Duodenal mucosa (tissue), 2 donors: ENCODE results near the gene ADRB2.

Source experiments
- H3K27ac ChIP-seq: one replicate; pipeline ENCODE4 v1.7.0; 2013; ENCODE audit warnings: low read depth, low read length
- H3K27me3 ChIP-seq, 2 donors: one replicate each; pipeline ENCODE4 v1.7.0; 2013; ENCODE audit warnings: low read length in 2 of 2, control low read depth in 1 of 2; ENCODE audit not compliant: insufficient read depth in 2 of 2, control insufficient read depth in 1 of 2
- H3K36me3 ChIP-seq, 2 donors: one replicate each; pipeline ENCODE4 v1.7.0; 2013; ENCODE audit warnings: low read length in 2 of 2, control low read depth in 1 of 2; ENCODE audit not compliant: insufficient read depth in 2 of 2, control insufficient read depth in 1 of 2
- H3K4me1 ChIP-seq, 2 donors: one replicate each; pipeline ENCODE4 v1.7.0; 2013; ENCODE audit warnings: low read length in 2 of 2, control low read depth in 1 of 2; ENCODE audit not compliant: insufficient read depth in 2 of 2, control insufficient read depth in 1 of 2
- H3K4me3 ChIP-seq, 2 donors: one replicate each; pipeline ENCODE4 v1.7.0; 2013; ENCODE audit warnings: low read length in 2 of 2, low read depth in 1 of 2
- H3K9ac ChIP-seq, 2 donors: one replicate each; pipeline ENCODE4 v1.7.0; 2013; ENCODE audit warnings: low read length in 2 of 2, low read depth in 1 of 2
- H3K9me3 ChIP-seq, 2 donors: one replicate each; pipeline ENCODE4 v1.7.0; 2013; ENCODE audit warnings: low read length in 2 of 2, control low read depth in 1 of 2; ENCODE audit not compliant: control insufficient read depth in 1 of 2

Gene ADRB2

DNA sequence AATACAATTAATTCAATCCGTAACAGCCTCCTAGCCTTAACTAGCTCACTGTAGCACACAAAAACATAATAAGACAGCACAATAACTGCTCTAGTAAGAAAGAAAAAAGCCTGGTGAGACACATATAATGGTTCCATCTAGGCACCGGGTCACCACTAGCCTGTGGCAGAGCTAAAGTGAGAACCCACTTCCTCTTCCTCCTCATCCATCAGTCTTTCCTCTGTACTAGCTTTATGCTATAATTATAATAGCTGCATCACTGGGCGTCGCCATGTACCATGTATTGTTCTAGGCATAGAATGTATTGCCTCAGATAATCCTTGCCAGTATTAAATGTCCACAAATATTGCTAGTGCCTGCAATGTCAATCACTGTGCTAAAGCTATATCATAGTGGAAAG is 23.1 kb downstream of the ADRB2 start:
- H3K9me3 ChIP-seq = no peaks in the 10 kb centered on the region
- no peak overlapping the region for H3K4me3 ChIP-seq
- H3K27ac ChIP-seq = no peak overlapping the region
- H3K9ac ChIP-seq = no peak overlapping the region
- H3K4me1 ChIP-seq = peaks cover 2 to 5% of the 10 kb centered on the region in 2 donors
- H3K36me3 ChIP-seq = no peaks in the 10 kb centered on the region
- H3K27me3 ChIP-seq = no peaks in the 10 kb centered on the region

DNA sequence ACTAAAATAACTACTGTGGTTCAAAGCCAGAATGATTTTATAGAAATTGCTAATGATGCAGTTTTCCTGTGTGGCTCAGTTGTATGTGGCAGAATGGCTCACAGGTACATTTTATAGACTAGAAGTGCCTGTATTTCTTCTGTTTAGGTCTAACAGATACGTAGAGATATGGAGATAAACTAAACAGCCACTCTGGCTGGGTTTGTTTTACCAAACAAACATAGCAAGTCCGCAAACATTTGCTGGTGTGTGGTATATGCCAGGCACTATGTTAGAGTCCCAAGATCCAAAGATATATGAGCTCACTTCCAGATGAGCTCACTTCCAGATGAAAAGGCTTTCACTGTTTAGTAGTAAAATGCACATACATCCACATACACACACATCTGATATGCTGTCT is 24.4 kb downstream of the ADRB2 start:
- H3K9ac ChIP-seq = no peak overlapping the region
- no peak overlapping the region for H3K4me3 ChIP-seq
- no peak overlapping the region for H3K27ac ChIP-seq
- H3K27me3 ChIP-seq = no peaks in the 10 kb centered on the region
- H3K9me3 ChIP-seq = no peaks in the 10 kb centered on the region
- H3K4me1 ChIP-seq = peaks cover 8 to 10% of the 10 kb centered on the region in 2 donors
- H3K36me3 ChIP-seq = no peaks in the 10 kb centered on the region

- H3K36me3 ChIP-seq = no peaks in the 10 kb centered on the region
- H3K27ac ChIP-seq = no peak overlapping the region
- H3K9ac ChIP-seq = no peak overlapping the region
- no peaks in the 10 kb centered on the region for H3K27me3 ChIP-seq
- H3K4me3 ChIP-seq = no peak overlapping the region
- peaks cover 10 to 11% of the 10 kb centered on the region in 2 donors for H3K4me1 ChIP-seq
- no peaks in the 10 kb centered on the region for H3K9me3 ChIP-seq
Measured at GRCh38 chr5:148853868-148854267, 27.5 kb downstream of the ADRB2 start.

DNA sequence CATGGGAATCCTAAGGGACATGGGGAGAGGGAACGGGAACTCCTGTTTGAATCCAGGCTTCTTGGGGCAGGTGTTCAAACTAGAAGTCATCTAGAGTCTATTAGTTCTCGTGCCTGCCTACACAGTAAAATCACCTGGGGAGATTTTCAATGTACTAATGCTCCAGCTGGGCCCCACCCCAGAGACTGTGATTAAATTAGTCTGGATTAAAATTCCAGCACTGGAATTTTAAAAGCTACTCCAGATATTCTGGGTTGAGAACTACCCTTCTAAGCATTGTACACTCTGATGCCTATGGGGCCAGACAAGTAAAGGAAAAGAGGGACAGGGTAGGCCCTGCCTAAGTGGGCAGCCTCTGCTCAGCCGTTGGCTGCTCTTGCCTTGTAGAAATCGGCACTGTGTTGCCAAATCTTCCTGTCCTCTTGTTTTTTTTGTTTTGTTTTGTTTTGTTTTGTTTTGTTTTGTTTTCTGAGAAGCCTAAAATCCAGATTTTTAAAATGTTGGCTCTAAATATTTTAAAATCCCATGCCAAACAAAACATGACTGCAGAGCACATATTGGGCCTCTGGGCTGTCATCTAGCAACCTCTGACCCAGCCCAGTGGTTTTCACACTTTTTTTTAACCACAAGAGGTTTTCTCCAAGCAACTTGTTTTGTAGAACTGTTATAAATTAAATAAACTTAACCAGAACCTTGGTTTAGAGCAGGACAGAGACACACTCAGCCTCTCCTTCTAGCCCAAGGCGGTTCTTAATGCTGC is 29.0 kb downstream of the ADRB2 start:
- H3K27me3 ChIP-seq = no peaks in the 10 kb centered on the region
- no peak overlapping the region for H3K9ac ChIP-seq
- no peak overlapping the region for H3K4me3 ChIP-seq
- H3K36me3 ChIP-seq = no peaks in the 10 kb centered on the region
- no peak overlapping the region for H3K27ac ChIP-seq
- H3K4me1 ChIP-seq = peaks cover 10 to 11% of the 10 kb centered on the region in 2 donors
- no peaks in the 10 kb centered on the region for H3K9me3 ChIP-seq

DNA sequence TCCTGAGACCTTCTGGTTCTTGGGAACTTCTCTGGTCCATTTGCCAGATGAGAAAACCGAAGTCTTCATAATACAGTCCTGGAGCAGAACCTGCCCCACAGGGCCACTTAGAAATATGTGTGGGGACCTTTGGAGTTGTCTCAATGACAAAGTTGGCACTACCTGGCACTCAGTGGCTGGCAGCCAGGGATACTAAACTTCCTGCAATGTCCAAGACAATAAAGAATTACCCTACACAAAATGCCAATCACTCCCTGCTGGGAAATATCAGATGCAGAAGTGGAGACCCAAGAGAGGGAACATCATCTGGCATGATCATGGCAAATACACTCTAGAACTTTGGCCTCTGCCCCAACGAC is 29.6 kb downstream of the ADRB2 start:
- Histone ChIP-seq H3K9me3 (no peaks in the 10 kb centered on the region), H3K27me3 (no peaks in the 10 kb centered on the region), H3K27ac (no peak overlapping the region), H3K36me3 (no peaks in the 10 kb centered on the region), H3K4me3 (no peak overlapping the region), H3K4me1 (peaks cover 10 to 11% of the 10 kb centered on the region in 2 donors), H3K9ac (no peak overlapping the region)

DNA sequence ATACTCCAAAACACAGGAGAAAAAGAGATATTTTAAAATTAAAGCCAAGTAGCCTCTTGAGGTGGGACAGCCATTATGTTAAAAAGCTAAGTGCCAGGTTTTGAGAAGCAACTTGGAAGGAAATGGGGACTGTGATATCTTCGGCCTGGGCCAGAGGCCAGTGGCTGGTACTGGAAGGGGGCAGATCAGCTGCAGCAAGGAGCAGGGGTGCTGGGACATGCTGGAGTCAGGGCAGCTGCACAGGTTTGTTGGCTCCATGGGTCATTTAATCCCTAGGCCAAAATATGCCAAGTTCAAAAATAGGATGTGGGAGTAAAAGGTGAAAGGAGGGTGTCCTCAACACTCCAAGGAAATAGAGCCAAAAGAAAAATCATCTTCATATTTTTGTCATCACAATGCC is 30.0 kb downstream of the ADRB2 start:
- H3K27ac ChIP-seq = no peak overlapping the region
- H3K4me3 ChIP-seq = no peak overlapping the region
- H3K27me3 ChIP-seq = no peaks in the 10 kb centered on the region

GRCh38 chr5:148857474-148857873 is 31.1 kb downstream of the ADRB2 start:
- H3K4me3 ChIP-seq = no peak overlapping the region
- no peaks in the 10 kb centered on the region for H3K9me3 ChIP-seq
- no peaks in the 10 kb centered on the region for H3K36me3 ChIP-seq
- H3K9ac ChIP-seq = no peak overlapping the region
- no peaks in the 10 kb centered on the region for H3K27me3 ChIP-seq
- H3K27ac ChIP-seq = no peak overlapping the region
- peaks cover 6 to 11% of the 10 kb centered on the region in 2 donors for H3K4me1 ChIP-seq

More for the DNA sequence above, 30.0 kb downstream of the ADRB2 start:
- Histone ChIP-seq H3K36me3 (no peaks in the 10 kb centered on the region), H3K9ac (no peak overlapping the region), H3K9me3 (no peaks in the 10 kb centered on the region), H3K4me1 (peaks cover 6 to 11% of the 10 kb centered on the region in 2 donors)

DNA sequence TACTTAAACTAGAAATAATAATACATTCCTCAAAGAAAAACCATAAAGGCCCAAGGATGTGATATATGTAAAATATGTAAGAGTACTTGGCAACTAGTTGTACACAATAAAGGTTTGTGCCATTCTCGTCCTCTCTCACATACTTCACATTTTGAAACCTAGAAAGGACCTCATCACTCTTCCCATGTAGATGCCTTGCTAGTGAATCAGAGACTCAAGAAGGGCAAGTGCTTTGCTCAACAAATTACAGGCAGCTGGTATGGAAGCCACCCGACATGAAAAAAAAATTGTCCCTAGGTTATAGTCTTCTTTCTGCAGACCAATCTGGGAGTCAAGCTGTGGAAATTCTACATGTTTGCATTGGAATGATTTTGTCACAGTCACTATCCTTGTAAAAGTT is 31.7 kb downstream of the ADRB2 start:
- Histone ChIP-seq H3K27ac (no peak overlapping the region), H3K4me3 (no peak overlapping the region), H3K9me3 (no peaks in the 10 kb centered on the region), H3K27me3 (no peaks in the 10 kb centered on the region), H3K9ac (no peak overlapping the region), H3K4me1 (peaks cover 6 to 11% of the 10 kb centered on the region in 2 donors), H3K36me3 (no peaks in the 10 kb centered on the region)

DNA sequence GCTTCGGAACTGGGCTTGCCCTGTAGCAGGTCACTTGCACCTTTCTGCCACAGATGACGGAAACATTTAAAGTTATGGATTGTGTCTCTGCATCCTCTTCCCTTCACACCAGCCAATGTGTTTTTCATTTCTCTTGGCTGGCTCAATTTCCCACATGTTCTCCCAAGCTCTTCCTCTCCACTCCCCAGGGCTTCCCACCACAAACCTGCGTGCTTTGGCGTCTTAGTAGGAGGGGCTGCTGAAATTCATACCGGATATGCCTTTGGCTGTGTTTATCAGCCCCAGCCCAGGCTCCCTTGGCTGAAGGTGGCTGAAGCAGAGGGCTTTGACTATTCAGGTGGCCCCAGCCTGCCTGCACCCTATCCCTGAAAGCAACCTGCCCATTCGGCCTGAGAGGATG is 32.1 kb downstream of the ADRB2 start:
- no peaks in the 10 kb centered on the region for H3K27me3 ChIP-seq
- H3K9me3 ChIP-seq = no peaks in the 10 kb centered on the region
- H3K9ac ChIP-seq = no peak overlapping the region
- no peaks in the 10 kb centered on the region for H3K36me3 ChIP-seq
- H3K27ac ChIP-seq = no peak overlapping the region
- no peak overlapping the region for H3K4me3 ChIP-seq
- peaks cover 6 to 11% of the 10 kb centered on the region in 2 donors for H3K4me1 ChIP-seq

DNA sequence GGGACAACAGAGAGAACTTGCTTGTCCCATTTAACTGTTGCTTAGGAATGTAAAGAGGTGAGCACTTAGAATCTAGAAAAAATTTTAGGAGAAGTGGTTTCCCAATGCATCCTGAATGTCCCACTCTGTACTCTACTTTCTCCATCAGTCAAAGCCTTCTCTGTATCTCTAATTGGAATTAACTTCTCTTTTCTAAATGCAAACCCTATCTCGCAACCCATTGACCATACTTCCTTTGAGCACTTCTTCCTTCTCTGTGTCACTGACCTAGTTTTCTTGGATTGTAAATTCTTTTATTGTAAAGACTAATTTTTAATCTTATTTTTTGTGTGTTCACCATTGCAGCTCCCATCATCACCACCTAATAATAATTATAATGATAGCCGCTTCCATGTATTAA is 33.3 kb downstream of the ADRB2 start:
- peaks cover 4 to 11% of the 10 kb centered on the region in 2 donors for H3K4me1 ChIP-seq
- H3K36me3 ChIP-seq = no peaks in the 10 kb centered on the region
- no peaks in the 10 kb centered on the region for H3K9me3 ChIP-seq
- H3K4me3 ChIP-seq = no peak overlapping the region
- H3K27me3 ChIP-seq = no peaks in the 10 kb centered on the region
- no peak overlapping the region for H3K27ac ChIP-seq
- no peak overlapping the region for H3K9ac ChIP-seq
